ENCODE results near the gene SLIT1. TPM values are rescaled to one million over a fixed set of nuclear protein-coding genes. Genes with fewer than 3 reads are reported as not detected.

Gene SLIT1
- total RNA-seq, 1 donor from 2014 or later, result 0.23 TPM

DNA sequence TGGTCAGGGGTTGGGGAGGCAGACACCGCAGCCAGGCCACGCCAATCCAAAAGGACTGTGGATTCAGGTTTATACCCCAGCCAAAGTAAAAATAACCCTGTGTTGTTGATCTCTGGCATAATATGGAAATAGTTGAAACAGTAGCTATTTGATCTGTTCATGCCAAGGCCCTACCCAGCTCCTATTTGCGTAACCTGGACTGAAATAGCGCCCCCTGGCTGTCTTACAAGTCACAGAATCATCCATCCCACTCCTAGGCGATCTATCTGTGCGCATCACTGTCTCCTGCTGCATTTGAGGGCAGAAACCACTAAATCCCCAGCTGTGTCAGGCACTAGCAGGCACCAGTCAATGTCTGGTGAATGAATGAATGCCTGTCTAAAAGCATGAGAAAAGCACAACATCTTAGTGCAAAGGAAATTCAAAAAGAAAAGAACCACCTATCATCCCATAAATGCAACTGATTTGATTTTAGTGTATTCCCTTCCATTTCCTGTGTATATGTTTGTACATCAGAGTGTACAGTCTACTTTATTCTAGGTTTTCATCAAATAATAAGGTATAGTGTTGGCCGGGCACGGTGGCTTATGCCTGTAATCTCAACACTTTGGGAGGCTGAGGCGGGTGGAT, 160.0 kb downstream of the SLIT1 start:
- DNase-seq (ENCODE audit: low read depth), result peak; percentile 21
- H3K4me1 Mint-ChIP-seq (ENCODE audit: low read depth, unreplicated experiment), result peaks cover 15% of the 10 kb centered on the region
- Histone ChIP-seq H3K27me3 (ENCODE audit: insufficient read depth, low read length) (no peaks in the 10 kb centered on the region), H3K9ac (ENCODE audit: low read length) (no peak overlapping the region), H3K4me1 (ENCODE audit: insufficient read depth, low read length) (peaks cover 27% of the 10 kb centered on the region), H3K27ac (ENCODE audit: low read depth, low read length) (no peak overlapping the region), H3K36me3 (ENCODE audit: insufficient read depth, low read length) (no peaks in the 10 kb centered on the region), H2AFZ (ENCODE audit: low read depth, low read length) (no peak overlapping the region), H4K20me1 (ENCODE audit: insufficient read depth, low read length) (no peaks in the 10 kb centered on the region), H3K79me2 (ENCODE audit: insufficient read depth, low read length) (no peaks in the 10 kb centered on the region), H3K9me3 (ENCODE audit: insufficient read depth, low read depth, low read length) (peaks cover 7% of the 10 kb centered on the region), H3K4me3 (ENCODE audit: insufficient read depth, low read depth, low read length) (no peak overlapping the region), H3K4me2 (ENCODE audit: low read length) (no peak overlapping the region)
- no peak overlapping the region for H3K27ac Mint-ChIP-seq (ENCODE audit: unreplicated experiment)
- no peak overlapping the region for H3K4me3 Mint-ChIP-seq (ENCODE audit: unreplicated experiment)
- peaks cover 3% of the 10 kb centered on the region for H3K27me3 Mint-ChIP-seq (ENCODE audit: low read depth, unreplicated experiment)
- peaks cover 5% of the 10 kb centered on the region for H3K9me3 Mint-ChIP-seq (ENCODE audit: unreplicated experiment)
- TF ChIP-seq, protein P1, sequence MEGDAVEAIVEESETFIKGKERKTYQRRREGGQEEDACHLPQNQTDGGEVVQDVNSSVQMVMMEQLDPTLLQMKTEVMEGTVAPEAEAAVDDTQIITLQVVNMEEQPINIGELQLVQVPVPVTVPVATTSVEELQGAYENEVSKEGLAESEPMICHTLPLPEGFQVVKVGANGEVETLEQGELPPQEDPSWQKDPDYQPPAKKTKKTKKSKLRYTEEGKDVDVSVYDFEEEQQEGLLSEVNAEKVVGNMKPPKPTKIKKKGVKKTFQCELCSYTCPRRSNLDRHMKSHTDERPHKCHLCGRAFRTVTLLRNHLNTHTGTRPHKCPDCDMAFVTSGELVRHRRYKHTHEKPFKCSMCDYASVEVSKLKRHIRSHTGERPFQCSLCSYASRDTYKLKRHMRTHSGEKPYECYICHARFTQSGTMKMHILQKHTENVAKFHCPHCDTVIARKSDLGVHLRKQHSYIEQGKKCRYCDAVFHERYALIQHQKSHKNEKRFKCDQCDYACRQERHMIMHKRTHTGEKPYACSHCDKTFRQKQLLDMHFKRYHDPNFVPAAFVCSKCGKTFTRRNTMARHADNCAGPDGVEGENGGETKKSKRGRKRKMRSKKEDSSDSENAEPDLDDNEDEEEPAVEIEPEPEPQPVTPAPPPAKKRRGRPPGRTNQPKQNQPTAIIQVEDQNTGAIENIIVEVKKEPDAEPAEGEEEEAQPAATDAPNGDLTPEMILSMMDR (IDR thresholded peaks at IDR 0.05; ENCODE audit: insufficient read depth, low read depth, low read length), result peak; percentile 50
- no peak for TF ChIP-seq EZH2 (IDR thresholded peaks at IDR 0.05; ENCODE audit: insufficient read depth, low read length)
- FAIRE-seq, result no peak
- H3K36me3 Mint-ChIP-seq (ENCODE audit: low read depth, unreplicated experiment), result no peaks in the 10 kb centered on the region

GRCh38 chr10:97024168-97025073, 161.3 kb downstream of the SLIT1 start:
- peak overlapping the region; percentile 80 for H3K4me2 ChIP-seq (ENCODE audit: low read length)
- FAIRE-seq (no peak), DNase-seq (ENCODE audit: low read depth) (peak; percentile 87)
- H4K20me1 ChIP-seq (ENCODE audit: insufficient read depth, low read length), result no peaks in the 10 kb centered on the region
- Mint-ChIP-seq H3K36me3 (ENCODE audit: low read depth, unreplicated experiment) (no peaks in the 10 kb centered on the region), H3K27me3 (ENCODE audit: low read depth, unreplicated experiment) (no peaks in the 10 kb centered on the region), H3K9me3 (ENCODE audit: unreplicated experiment) (peaks cover 5% of the 10 kb centered on the region), H3K27ac (ENCODE audit: unreplicated experiment) (peak overlapping the region; percentile 81), H3K4me1 (ENCODE audit: low read depth, unreplicated experiment) (peaks cover 16% of the 10 kb centered on the region), H3K4me3 (ENCODE audit: unreplicated experiment) (no peak overlapping the region)
- H3K9me3 ChIP-seq (ENCODE audit: insufficient read depth, low read depth, low read length), result peaks cover 7% of the 10 kb centered on the region
- TF ChIP-seq, protein P1 (IDR thresholded peaks at IDR 0.05; ENCODE audit: insufficient read depth, low read depth, low read length), result no peak
- no peak for TF ChIP-seq EZH2 (IDR thresholded peaks at IDR 0.05; ENCODE audit: insufficient read depth, low read length)
- peaks cover 27% of the 10 kb centered on the region for H3K4me1 ChIP-seq (ENCODE audit: insufficient read depth, low read length)
- H3K79me2 ChIP-seq (ENCODE audit: insufficient read depth, low read length), result no peaks in the 10 kb centered on the region
- H3K36me3 ChIP-seq (ENCODE audit: insufficient read depth, low read length), result no peaks in the 10 kb centered on the region
- no peaks in the 10 kb centered on the region for H3K27me3 ChIP-seq (ENCODE audit: insufficient read depth, low read length)
- peak overlapping the region; percentile 71 for H3K9ac ChIP-seq (ENCODE audit: low read length)
- H2AFZ ChIP-seq (ENCODE audit: low read depth, low read length), result peak overlapping the region; percentile 30
- peak overlapping the region; percentile 91 for H3K27ac ChIP-seq (ENCODE audit: low read depth, low read length)
- peak overlapping the region; percentile 38 for H3K4me3 ChIP-seq (ENCODE audit: insufficient read depth, low read depth, low read length)
